ENCODE results near the gene SDK1.
A peak's percentile ranks its signal among the peaks of the same experiment; 100 is the strongest.

Gene SDK1

GRCh38 chr7:3455806-3456595 lies 154.9 kb downstream of the SDK1 start:
- DNase-seq (ENCODE audit: low read depth in 3 of 3, low spot score in 1 of 3), result no peak

GRCh38 chr7:3459111-3459510 lies 158.1 kb downstream of the SDK1 start:
- no peak for DNase-seq (ENCODE audit: low read depth in 3 of 3, low spot score in 1 of 3)

GRCh38 chr7:3461923-3462322 lies 160.9 kb downstream of the SDK1 start:
- peak; percentile 7 to 37 (median 23) for DNase-seq (ENCODE audit: low read depth in 3 of 3, low spot score in 1 of 3)

- DNase-seq (ENCODE audit: low read depth in 3 of 3, low spot score in 1 of 3), result no peak
These were observed 162.6 kb downstream of the SDK1 start for GRCh38 chr7:3463696-3464095.

- no peak for DNase-seq (ENCODE audit: low read depth in 3 of 3, low spot score in 1 of 3)
These were observed 164.0 kb downstream of the SDK1 start for GRCh38 chr7:3464900-3465622.

GRCh38 chr7:3466261-3466660 lies 165.2 kb downstream of the SDK1 start:
- no peak for DNase-seq (ENCODE audit: low read depth in 3 of 3, low spot score in 1 of 3)

GRCh38 chr7:3469641-3470040 lies 168.6 kb downstream of the SDK1 start:
- no peak for DNase-seq (ENCODE audit: low read depth in 3 of 3, low spot score in 1 of 3)

- no peak for DNase-seq (ENCODE audit: low read depth in 3 of 3, low spot score in 1 of 3)
These were observed 179.1 kb downstream of the SDK1 start for GRCh38 chr7:3480197-3480596.

GRCh38 chr7:3481435-3481834 lies 180.4 kb downstream of the SDK1 start:
- no peak for DNase-seq (ENCODE audit: low read depth in 3 of 3, low spot score in 1 of 3)

GRCh38 chr7:3482147-3482921 lies 181.3 kb downstream of the SDK1 start:
- no peak for DNase-seq (ENCODE audit: low read depth in 3 of 3, low spot score in 1 of 3)

- DNase-seq (ENCODE audit: low read depth in 3 of 3, low spot score in 1 of 3), result no peak
These were observed 185.8 kb downstream of the SDK1 start for GRCh38 chr7:3486841-3487240.

- DNase-seq (ENCODE audit: low read depth in 3 of 3, low spot score in 1 of 3), result no peak
These were observed 187.8 kb downstream of the SDK1 start for GRCh38 chr7:3488829-3489228.

- DNase-seq (ENCODE audit: low read depth in 3 of 3, low spot score in 1 of 3), result no peak
These were observed 192.4 kb downstream of the SDK1 start for GRCh38 chr7:3493499-3493898.

- DNase-seq (ENCODE audit: low read depth in 3 of 3, low spot score in 1 of 3), result no peak
These were observed 193.9 kb downstream of the SDK1 start for GRCh38 chr7:3494947-3495346.

- no peak for DNase-seq (ENCODE audit: low read depth in 3 of 3, low spot score in 1 of 3)
These were observed 194.5 kb downstream of the SDK1 start for GRCh38 chr7:3495530-3495929.

- no peak for DNase-seq (ENCODE audit: low read depth in 3 of 3, low spot score in 1 of 3)
These were observed 194.9 kb downstream of the SDK1 start for GRCh38 chr7:3495954-3496353.

- no peak for DNase-seq (ENCODE audit: low read depth in 3 of 3, low spot score in 1 of 3)
These were observed 196.7 kb downstream of the SDK1 start for GRCh38 chr7:3497796-3498195.

- DNase-seq (ENCODE audit: low read depth in 3 of 3, low spot score in 1 of 3), result no peak
These were observed 200.6 kb downstream of the SDK1 start for GRCh38 chr7:3501671-3502070.

- DNase-seq (ENCODE audit: low read depth in 3 of 3, low spot score in 1 of 3), result no peak
These were observed 203.3 kb downstream of the SDK1 start for GRCh38 chr7:3504384-3504783.

- no peak for DNase-seq (ENCODE audit: low read depth in 3 of 3, low spot score in 1 of 3)
These were observed 209.3 kb downstream of the SDK1 start for GRCh38 chr7:3510101-3511020.

GRCh38 chr7:3517344-3517743 lies 216.3 kb downstream of the SDK1 start:
- no peak for DNase-seq (ENCODE audit: low read depth in 3 of 3, low spot score in 1 of 3)
